Measurements from ENCODE around the gene GPR162.

GRCh38 chr12:6854036-6854435 lies 32.4 kb downstream of the GPR162 start:
- no peak for TF ChIP-seq CTCF (IDR thresholded peaks at IDR 0.05)
- no peak for TF ChIP-seq POLR2A (IDR thresholded peaks at IDR 0.05)
